GM21786 (cell line): ENCODE measurements around the gene NRDC.

Experiments used
- ATAC-seq: cut with Tn5 transposase; IDR thresholded peaks from one replicate; pipeline ENCODE4 v1.9.1; 2021; ENCODE audit not compliant: unreplicated experiment

Gene NRDC

GRCh38 chr1:51878616-51879336 lies at the start of gene NRDC:
Gene NRDC (minus strand): TSS chr1:51878727. CDS start chr1:51878615, 112 bp downstream.
- ATAC-seq, result peak; percentile 91

GRCh38 chr1:51927029-51927428 lies 48.5 kb upstream of the NRDC start:
- ATAC-seq, result no peak

GRCh38 chr1:51926171-51926812 lies 47.8 kb upstream of the NRDC start:
- no peak for ATAC-seq

- no peak for ATAC-seq
Observed at GRCh38 chr1:51924455-51924854, 45.9 kb upstream of the NRDC start.

- ATAC-seq, result no peak
Observed at GRCh38 chr1:51922040-51922439, 43.5 kb upstream of the NRDC start.

- no peak for ATAC-seq
Observed at GRCh38 chr1:51920130-51920529, 41.6 kb upstream of the NRDC start.

- ATAC-seq, result no peak
Observed at GRCh38 chr1:51919684-51920083, 41.2 kb upstream of the NRDC start.

GRCh38 chr1:51916587-51917405 lies 38.3 kb upstream of the NRDC start:
- no peak for ATAC-seq

- no peak for ATAC-seq
Observed at GRCh38 chr1:51915951-51916350, 37.4 kb upstream of the NRDC start.

- ATAC-seq, result no peak
Observed at GRCh38 chr1:51912881-51913280, 34.4 kb upstream of the NRDC start.

- ATAC-seq, result no peak
Observed at GRCh38 chr1:51910221-51911000, 31.9 kb upstream of the NRDC start.

GRCh38 chr1:51908499-51908898 lies 30.0 kb upstream of the NRDC start:
- ATAC-seq, result no peak

GRCh38 chr1:51907079-51907702 lies 28.7 kb upstream of the NRDC start:
- no peak for ATAC-seq

GRCh38 chr1:51906306-51907078 lies 28.0 kb upstream of the NRDC start:
- no peak for ATAC-seq

- no peak for ATAC-seq
Observed at GRCh38 chr1:51902456-51902855, 23.9 kb upstream of the NRDC start.

GRCh38 chr1:51901151-51901550 lies 22.6 kb upstream of the NRDC start:
- no peak for ATAC-seq

- ATAC-seq, result no peak
Observed at GRCh38 chr1:51899022-51899421, 20.5 kb upstream of the NRDC start.

- no peak for ATAC-seq
Observed at GRCh38 chr1:51898090-51898734, 19.7 kb upstream of the NRDC start.

GRCh38 chr1:51897699-51898031 lies 19.1 kb upstream of the NRDC start:
- no peak for ATAC-seq
